ENCODE results near the gene GGT1.
"Not testable (repeated sequence)": the region's sequence is repeated elsewhere in the genome, so short reads cannot be mapped to it uniquely, and the experiment has no call there.

Gene GGT1

GRCh38 chr22:24642307-24642706, 39.3 kb downstream of the GGT1 start:
- DNase-seq = not testable (repeated sequence)

GRCh38 chr22:24644409-24644808, 41.4 kb downstream of the GGT1 start:
- not testable (repeated sequence) for DNase-seq

- DNase-seq = not testable (repeated sequence)
Measured at GRCh38 chr22:24645408-24646399, 42.7 kb downstream of the GGT1 start.

- not testable (repeated sequence) for DNase-seq
Measured at GRCh38 chr22:24646756-24647155, 43.8 kb downstream of the GGT1 start.

GRCh38 chr22:24649371-24649770, 46.4 kb downstream of the GGT1 start:
- not testable (repeated sequence) for DNase-seq

- DNase-seq = not testable (repeated sequence)
Measured at GRCh38 chr22:24650884-24651283, 47.9 kb downstream of the GGT1 start.

GRCh38 chr22:24665395-24665794, 62.4 kb downstream of the GGT1 start:
- not testable (repeated sequence) for DNase-seq

GRCh38 chr22:24667904-24668303, 64.9 kb downstream of the GGT1 start:
- DNase-seq = not testable (repeated sequence)

GRCh38 chr22:24672532-24672931, 69.5 kb downstream of the GGT1 start:
- DNase-seq = not testable (repeated sequence)

Measured in NCI-H2081 treated with DMSO at 0.1 percent for 48 hours (cell line).